Stimulated activated effector memory CD8-positive, alpha-beta T cell treated with anti-CD3 and anti-CD28 coated beads, Interleukin-12 subunit alpha, Interleukin-12 subunit beta, amount 100 ng/mL, for 72 hours (primary cell): Measurements from ENCODE around the gene SYP.
"Not testable (repeated sequence)": the region's sequence is repeated elsewhere in the genome, so short reads cannot be mapped to it uniquely, and the experiment has no call there.

ENCODE experiments used
- ATAC-seq: fragments of 150-1000 bp; cut with Tn5 transposase; 2 replicates; pipeline ENCODE4 v1.10.0; 2021
- DNase-seq, 2 donors: peaks; one replicate each; pipeline ENCODE4 v3.0.0; 2021 to 2022; ENCODE audit warnings: low spot score in 2 of 2
- H3K27ac Mint-ChIP-seq: one replicate; pipeline ENCODE4 v1.8.0; 2022; ENCODE audit warnings: mild to moderate bottlenecking, mixed read lengths
- H3K36me3 Mint-ChIP-seq: one replicate; pipeline ENCODE4 v1.8.0; 2022; ENCODE audit warnings: mild to moderate bottlenecking, mixed read lengths
- H3K4me1 Mint-ChIP-seq: one replicate; pipeline ENCODE4 v1.8.0; 2022; ENCODE audit warnings: mixed read lengths
- H3K4me3 Mint-ChIP-seq: one replicate; pipeline ENCODE4 v1.8.0; 2022; ENCODE audit warnings: mild to moderate bottlenecking, mixed read lengths
- H3K9me3 Mint-ChIP-seq: one replicate; pipeline ENCODE4 v1.8.0; 2022; ENCODE audit warnings: mixed read lengths

SYP gene

DNA sequence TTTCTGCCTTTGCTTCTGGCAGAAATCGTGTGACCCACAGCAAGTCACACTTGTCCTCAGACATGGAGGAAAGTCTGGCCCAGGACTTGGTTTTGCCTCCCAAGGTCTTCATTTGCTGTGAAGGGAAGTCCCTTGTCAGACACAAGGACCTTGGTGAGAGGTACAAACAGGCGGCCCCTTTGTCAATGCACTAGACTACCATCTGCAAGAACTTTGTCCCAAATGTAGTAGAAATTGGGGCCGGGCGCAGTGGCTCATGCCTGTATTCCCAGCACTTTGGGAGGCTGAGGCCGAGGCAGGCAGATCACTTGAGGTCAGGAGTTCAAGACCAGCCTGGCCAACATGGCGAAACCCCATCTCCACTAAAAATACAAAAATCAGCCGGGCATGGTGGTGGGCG lies 26.4 kb downstream of the SYP start:
- DNase-seq, ATAC-seq, H3K9me3 Mint-ChIP-seq: not testable (repeated sequence)
- Mint-ChIP-seq H3K4me3 (peak overlapping the region; percentile 83), H3K36me3 (peaks cover 67% of the 10 kb centered on the region), H3K27ac (peak overlapping the region; percentile 87), H3K4me1 (peaks cover 31% of the 10 kb centered on the region)

DNA sequence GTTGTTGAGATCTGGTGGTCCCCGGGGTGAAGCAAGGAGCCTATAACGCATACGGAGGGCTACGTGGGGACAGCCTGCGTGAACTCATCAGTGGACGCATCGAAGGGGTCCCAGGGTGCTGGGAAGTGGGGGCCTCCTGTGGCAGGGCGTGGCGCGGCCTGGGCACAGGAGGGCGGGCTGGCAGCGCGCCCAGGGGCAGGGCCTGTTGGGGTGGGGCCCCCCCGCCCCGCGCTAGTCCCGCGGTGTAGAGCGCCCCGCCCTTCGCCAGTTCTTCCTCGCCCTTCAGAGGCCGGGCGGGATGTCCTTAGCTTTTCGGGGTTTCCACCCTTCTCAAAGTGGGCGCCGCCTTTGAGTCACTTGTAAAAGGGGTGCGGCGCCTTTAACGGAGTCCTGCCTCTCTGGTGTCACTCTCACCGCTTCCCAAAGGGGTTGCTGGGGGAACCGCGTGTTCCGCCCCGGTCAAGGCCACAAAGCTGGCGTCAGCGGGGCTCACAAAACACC lies 27.7 kb downstream of the SYP start:
- ATAC-seq (peak; percentile 85), DNase-seq (peak in 1 of 2 donors; percentile 36)
- Mint-ChIP-seq H3K4me3 (peak overlapping the region; percentile 83), H3K27ac (peak overlapping the region; percentile 87), H3K36me3 (peaks cover 59% of the 10 kb centered on the region), H3K4me1 (peaks cover 39% of the 10 kb centered on the region), H3K9me3 (no peaks in the 10 kb centered on the region)

DNA sequence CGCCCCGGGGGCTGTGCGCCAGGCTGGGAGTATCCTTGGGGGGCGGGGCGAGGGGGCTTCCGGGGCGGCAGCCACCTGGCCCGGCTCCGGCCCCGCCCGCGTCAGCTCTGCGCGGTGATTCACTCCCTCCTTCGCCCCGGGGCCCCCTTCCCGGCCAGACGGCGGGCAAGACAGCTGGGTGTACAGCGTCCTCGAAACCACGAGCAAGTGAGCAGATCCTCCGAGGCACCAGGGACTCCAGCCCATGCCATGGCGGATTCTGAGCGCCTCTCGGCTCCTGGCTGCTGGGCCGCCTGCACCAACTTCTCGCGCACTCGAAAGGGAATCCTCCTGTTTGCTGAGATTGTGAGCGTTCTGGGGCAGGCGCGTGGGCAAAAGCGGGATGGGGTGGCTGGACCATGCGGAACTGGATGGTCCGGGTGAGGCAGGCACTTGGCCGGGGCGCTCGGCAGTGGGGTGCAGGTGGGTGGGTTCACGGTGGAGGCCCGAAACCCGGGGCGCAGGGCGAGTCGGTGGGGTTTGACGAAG lies 28.2 kb downstream of the SYP start, which contains the start of gene PLP2:
Gene PLP2, plus strand, starts transcription at position 147 of the 528 bp plus-strand sequence. Its CDS starts 103 bp downstream, at position 250.
- DNase-seq (peak; percentile 56 to 77), ATAC-seq (peak; percentile 80)
- Mint-ChIP-seq H3K4me3 (peak within 1 kb of the TSS; percentile 83), H3K9me3 (no peaks in the 10 kb centered on the region), H3K36me3 (peaks cover 59% of the 10 kb centered on the region), H3K4me1 (peaks cover 42% of the 10 kb centered on the region), H3K27ac (peak within 1 kb of the TSS; percentile 87)

DNA sequence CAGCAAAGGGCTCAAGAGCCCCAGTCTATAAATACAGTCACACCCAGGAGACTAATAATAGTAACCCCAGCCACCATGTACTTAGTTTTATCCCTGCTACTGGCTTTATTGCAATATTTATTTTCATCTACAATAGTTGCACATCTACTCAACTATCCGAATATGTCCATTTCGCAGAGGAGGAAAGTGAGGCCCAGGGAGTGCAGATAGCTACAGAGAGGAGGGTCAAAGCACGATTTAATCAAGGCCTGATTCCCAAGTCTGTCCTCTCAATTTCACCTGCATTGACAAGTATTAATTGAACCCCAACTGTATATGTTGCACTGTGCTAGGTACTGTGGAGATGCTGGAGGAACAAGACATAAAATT lies 32.3 kb downstream of the SYP start:
- H3K4me3 Mint-ChIP-seq: peak overlapping the region; percentile 91
- no peaks in the 10 kb centered on the region for H3K9me3 Mint-ChIP-seq
- peaks cover 26% of the 10 kb centered on the region for H3K36me3 Mint-ChIP-seq
- ATAC-seq (no peak), DNase-seq (no peak)
- peak overlapping the region; percentile 96 for H3K27ac Mint-ChIP-seq
- peaks cover 34% of the 10 kb centered on the region for H3K4me1 Mint-ChIP-seq

DNA sequence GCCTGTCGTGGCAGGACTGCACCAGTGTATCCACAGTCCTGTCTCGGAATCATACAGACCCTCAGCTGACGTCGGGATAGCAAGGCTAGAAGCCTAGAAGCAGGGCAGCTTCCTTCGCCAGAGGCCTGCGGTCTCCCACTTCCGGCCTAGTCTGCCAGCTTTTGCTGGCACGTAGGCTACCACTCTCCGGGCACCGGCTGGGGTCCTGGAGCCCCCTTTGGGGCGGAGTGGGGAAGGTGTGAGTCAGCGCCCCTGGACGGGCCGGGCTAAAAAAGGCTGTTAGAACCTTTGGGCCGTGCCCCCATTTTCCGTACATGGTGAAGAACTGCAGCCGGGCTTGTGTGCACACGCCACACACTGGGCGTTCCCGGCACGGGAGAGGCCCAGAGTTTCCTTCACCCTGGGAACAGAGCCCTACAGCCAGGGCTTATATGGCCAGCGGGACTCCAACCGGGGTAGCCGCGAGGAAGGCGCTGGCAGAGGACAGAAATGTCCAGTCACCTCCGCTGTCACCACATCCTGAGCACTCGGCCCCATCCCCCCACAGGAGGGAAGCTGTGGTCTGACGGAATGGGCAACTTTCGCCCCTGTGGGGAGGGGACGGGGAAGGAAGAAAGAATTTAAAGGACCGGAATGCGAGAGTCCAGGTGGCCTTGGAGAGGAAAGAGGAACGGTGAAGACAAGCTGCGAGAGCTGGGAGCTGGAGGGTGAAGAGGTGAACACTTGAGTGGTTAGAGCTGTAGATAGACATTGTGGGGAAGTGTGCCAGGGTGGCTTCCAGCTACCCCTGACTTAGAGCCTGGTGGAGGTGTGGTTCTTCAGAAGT lies 32.9 kb downstream of the SYP start:
- peak overlapping the region; percentile 96 for H3K27ac Mint-ChIP-seq
- ATAC-seq (peak; percentile 51), DNase-seq (peak; percentile 43 to 67)
- peak overlapping the region; percentile 91 for H3K4me3 Mint-ChIP-seq
- peaks cover 21% of the 10 kb centered on the region for H3K36me3 Mint-ChIP-seq
- no peaks in the 10 kb centered on the region for H3K9me3 Mint-ChIP-seq
- peaks cover 33% of the 10 kb centered on the region for H3K4me1 Mint-ChIP-seq

DNA sequence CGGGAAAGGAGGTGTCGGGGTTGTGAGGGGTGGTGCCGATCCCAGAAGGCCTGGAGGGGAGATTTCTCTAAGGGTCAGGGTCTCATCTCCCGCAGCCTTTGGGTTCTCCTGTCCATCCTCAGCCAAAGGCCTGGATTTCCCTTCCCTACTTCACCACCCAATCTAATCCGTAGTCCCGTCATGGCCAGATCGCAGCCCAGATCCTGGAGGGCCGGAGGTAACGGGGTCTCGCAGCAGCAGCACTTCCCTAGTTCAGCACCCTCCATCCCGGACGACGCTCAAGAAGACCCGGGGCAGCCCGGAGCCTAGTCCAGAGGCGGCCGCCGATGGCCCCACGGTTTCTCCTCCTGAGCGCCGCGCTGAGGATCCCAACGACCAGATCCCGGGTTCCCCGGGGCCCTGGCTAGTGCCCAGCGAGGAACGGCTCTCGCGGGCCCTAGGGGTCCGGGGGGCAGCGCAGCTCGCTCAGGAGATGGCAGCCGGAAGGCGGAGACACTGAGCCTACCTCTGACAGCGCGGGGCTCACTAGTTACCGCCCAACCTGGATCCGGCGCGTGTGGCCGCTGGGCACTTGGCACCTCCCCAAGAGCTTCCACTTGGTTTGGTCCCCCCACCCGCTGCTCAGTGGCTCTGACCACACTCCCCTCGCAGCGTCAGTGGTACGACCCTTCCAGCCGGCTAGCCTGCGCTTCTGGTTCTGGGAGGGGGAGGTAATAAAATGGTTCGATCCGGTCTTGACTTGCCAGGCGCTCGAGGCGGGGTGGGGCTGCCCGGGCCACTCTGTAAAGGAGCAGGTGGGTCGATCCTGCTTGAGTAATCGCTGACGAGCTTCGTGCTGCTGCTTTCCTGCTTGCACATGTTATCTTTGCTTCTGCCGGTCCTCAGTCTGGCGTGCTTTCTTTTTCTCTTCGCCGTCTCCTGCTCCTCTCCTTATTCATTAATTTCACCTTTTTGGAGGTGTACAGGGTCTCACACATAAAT lies 33.8 kb downstream of the SYP start:
- Mint-ChIP-seq H3K27ac (peak overlapping the region; percentile 96), H3K9me3 (no peaks in the 10 kb centered on the region), H3K4me1 (peaks cover 33% of the 10 kb centered on the region), H3K4me3 (peak overlapping the region; percentile 91), H3K36me3 (peaks cover 14% of the 10 kb centered on the region)
- ATAC-seq (peak; percentile 74), DNase-seq (peak; percentile 49 to 78)

DNA sequence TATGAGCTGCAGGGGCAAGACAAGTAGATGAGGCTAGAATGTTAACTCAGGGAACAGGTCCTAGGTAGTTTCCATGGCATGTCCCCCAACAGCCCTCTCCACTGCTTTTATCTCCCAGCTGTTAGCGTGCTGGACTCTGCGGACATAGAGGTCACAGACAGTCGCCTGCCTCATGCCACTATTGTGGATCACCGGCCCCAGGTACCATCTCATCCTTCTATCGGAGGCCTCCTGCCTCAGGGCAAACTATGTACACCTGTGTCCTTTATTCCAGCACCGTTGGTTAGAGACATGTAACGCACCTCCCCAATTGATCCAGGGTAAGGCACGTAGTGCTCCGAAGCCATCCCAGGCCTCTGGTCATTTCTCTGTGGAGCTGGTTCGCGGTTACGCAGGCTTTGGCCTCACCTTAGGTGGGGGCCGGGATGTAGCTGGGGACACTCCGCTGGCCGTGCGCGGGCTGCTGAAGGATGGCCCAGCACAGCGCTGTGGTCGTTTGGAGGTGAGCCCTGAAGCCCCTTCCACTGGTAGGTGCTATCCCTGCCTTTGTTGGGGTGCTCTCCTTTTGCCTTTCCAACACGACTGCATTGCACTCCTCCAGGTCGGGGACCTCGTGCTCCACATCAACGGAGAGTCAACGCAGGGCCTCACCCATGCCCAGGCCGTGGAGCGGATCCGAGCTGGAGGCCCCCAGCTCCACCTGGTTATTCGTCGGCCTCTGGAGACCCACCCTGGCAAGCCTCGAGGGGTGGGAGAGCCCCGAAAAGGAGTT lies 35.2 kb downstream of the SYP start:
- no peak for DNase-seq
- Mint-ChIP-seq H3K4me1 (peaks cover 33% of the 10 kb centered on the region), H3K9me3 (no peaks in the 10 kb centered on the region), H3K36me3 (peaks cover 14% of the 10 kb centered on the region), H3K27ac (peak overlapping the region; percentile 97), H3K4me3 (peak overlapping the region; percentile 91)
- ATAC-seq: no peak

DNA sequence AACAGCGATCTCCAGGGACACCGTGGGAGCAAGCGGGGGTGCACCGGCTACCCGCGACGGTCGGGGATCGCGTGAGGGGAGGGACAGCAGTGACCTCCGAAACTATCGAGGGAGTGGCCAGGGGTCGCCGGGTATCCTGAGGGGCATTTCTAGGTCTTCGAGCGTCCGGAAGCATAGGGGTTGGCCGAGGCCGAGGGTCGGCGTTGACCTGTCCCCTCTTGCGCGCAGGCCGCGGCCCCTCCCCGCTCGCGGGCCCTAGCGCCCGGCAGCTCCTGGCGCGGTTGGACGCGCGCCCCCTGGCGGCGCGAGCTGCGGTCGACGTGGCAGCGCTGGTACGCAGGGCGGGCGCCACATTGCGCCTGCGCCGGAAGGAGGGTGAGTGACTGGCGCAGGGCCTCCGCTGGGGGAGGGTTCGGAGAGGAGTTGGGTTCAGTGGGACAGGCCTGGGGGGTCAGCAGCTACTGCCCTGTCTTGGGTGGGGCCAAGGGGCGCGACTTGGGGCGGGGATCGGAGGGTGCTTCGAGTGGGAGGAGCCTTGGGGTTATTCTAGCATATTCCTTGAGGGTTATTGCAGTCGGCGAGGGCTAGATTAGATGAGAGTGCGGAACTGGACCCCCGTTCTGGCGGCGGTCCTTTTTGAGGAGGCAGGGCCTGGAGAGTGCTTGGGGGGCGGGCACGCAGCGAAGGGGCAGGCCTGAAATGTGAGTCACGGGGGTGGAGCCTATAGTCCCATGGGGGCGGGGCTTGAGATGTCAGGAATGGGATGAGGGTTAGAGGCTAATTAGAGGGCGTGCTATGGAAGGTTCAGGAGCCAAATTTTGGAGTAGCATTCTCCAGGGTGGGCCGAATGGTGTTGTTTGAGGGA lies 36.2 kb downstream of the SYP start:
- H3K36me3 Mint-ChIP-seq: peaks cover 14% of the 10 kb centered on the region
- H3K27ac Mint-ChIP-seq: peak overlapping the region; percentile 97
- peaks cover 33% of the 10 kb centered on the region for H3K4me1 Mint-ChIP-seq
- no peaks in the 10 kb centered on the region for H3K9me3 Mint-ChIP-seq
- peak; percentile 69 to 84 for DNase-seq
- H3K4me3 Mint-ChIP-seq: peak overlapping the region; percentile 73
- peak; percentile 73 for ATAC-seq

DNA sequence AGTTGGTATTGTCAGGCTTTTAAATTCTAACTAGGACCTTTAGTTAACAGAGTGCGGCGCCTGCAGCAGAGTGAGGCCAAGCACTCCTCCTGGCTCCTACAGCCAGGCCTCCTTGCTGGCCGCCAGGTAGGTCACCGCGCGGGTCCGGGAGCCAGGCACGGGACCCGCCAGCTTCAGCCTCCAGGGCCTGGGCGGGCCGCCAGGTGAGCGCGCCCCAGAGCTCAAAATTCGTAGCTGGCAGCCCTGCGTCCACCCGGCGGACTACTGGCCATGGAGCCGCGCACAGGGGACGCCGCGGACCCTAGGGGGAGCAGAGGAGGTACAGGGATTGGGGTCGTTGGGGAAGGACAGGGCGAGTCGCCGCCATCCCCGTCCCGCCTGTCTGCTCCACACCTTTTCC lies 37.4 kb downstream of the SYP start, which contains the start of gene MAGIX:
Gene MAGIX, plus strand, starts transcription at position 139 of the 400 bp plus-strand sequence. Its CDS starts 132 bp downstream, at position 271.
- ATAC-seq (no peak), DNase-seq (no peak)
- peak within 1 kb of the TSS; percentile 97 for H3K27ac Mint-ChIP-seq

DNA sequence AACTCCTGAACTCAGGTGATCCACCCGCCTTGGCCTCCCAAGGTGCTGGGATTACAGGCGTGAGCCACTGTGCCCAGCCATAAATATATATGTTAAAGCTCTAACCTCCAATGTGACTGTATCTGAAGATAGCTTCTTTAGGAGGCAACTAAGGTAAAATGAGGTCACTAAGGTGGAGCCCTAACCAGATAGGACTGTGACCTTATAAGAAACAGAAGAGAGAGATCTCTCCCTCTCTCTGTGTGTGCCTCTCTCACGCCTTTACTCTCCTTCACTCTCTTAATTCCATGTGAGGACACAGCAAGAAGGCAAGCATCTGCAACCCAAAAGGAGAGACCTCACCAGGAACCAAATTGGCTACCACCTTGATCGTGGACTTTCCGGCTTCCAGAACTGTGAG lies 38.4 kb downstream of the SYP start:
- H3K4me1 Mint-ChIP-seq: peaks cover 23% of the 10 kb centered on the region
- no peaks in the 10 kb centered on the region for H3K9me3 Mint-ChIP-seq
- H3K4me3 Mint-ChIP-seq: no peak overlapping the region
- no peak for DNase-seq
- no peak overlapping the region for H3K27ac Mint-ChIP-seq
- no peak for ATAC-seq
- H3K36me3 Mint-ChIP-seq: peaks cover 9% of the 10 kb centered on the region

More for the DNA sequence above, 37.4 kb downstream of the SYP start, which contains the start of gene MAGIX:
- Mint-ChIP-seq H3K36me3 (peaks cover 14% of the 10 kb centered on the region), H3K4me1 (peaks cover 29% of the 10 kb centered on the region), H3K9me3 (no peaks in the 10 kb centered on the region), H3K4me3 (peak within 1 kb of the TSS; percentile 73)

DNA sequence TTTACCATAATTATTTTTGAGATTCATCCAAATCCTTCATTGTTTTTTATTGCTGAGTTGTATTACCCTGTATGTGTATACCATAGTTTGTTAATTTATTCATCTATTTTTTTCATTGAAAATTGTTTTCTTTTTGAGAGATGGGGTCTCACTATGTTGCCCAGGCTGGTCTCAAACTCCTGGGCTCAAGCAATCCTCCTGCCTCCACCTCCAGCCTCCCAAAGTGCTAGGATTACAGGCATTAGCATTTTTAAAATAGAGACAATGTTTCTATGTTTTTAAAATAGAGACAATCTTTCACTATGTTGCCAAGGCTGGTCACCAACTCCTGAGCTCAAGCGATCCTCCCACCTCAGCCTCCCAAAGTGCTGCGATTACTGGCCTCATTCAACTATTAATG lies 39.1 kb downstream of the SYP start:
- DNase-seq (no peak), ATAC-seq (no peak)
- Mint-ChIP-seq H3K27ac (no peak overlapping the region), H3K9me3 (no peaks in the 10 kb centered on the region), H3K36me3 (peaks cover 15% of the 10 kb centered on the region), H3K4me3 (no peak overlapping the region), H3K4me1 (peaks cover 27% of the 10 kb centered on the region)

DNA sequence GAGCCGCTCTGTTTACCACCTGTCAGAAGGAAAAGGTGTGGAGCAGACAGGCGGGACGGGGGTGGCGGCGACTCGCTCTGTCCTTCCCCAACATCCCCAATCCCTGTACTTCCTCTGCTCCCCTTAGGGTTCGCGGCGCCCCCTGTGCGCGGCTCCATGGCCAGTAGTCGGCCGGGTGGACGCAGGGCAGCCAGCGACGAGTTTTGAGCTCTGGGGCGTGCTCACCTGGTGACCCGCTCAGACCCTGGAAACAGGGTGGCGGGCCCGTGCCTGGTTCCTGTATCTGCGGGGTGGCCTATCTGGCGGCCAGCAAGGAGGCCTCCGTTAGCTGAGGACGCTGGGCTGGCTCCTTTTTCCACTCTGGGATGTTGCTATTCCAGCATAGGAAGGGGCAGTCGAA lies 42.8 kb downstream of the SYP start:
- H3K4me1 Mint-ChIP-seq: peaks cover 19% of the 10 kb centered on the region
- peaks cover 7% of the 10 kb centered on the region for H3K36me3 Mint-ChIP-seq
- H3K9me3 Mint-ChIP-seq: no peaks in the 10 kb centered on the region
- H3K27ac Mint-ChIP-seq: peak overlapping the region; percentile 26
- peak overlapping the region; percentile 91 for H3K4me3 Mint-ChIP-seq
- ATAC-seq: no peak
- DNase-seq: no peak
